Activated T-helper 2 cell treated with anti-CD3 and anti-CD28 coated beads, Interferon-gamma antibody, Interleukin-2, Interleukin-4, amounts not matched to agents 10 μg/mL and 5 μg/mL and 100 μg/mL, durations not matched to agents 14 hours and 24 hours and 36 hours (primary cell): Measurements from ENCODE around the gene STRA6. TPM values are rescaled to one million over a fixed set of nuclear protein-coding genes. Genes with fewer than 3 reads are reported as not detected.
A peak's percentile ranks its signal among the peaks of the same experiment; 100 is the strongest.

Source experiments
- DNase-seq: peaks from one replicate; pipeline ENCODE4 v3.0.0; 2021; ENCODE audit warnings: low spot score
- H3K27ac Mint-ChIP-seq: one replicate; pipeline ENCODE4 v1.8.0; 2021; ENCODE audit warnings: mixed read lengths
- H3K27me3 Mint-ChIP-seq: one replicate; pipeline ENCODE4 v1.8.0; 2021; ENCODE audit warnings: low read depth, mixed read lengths
- H3K36me3 Mint-ChIP-seq: one replicate; pipeline ENCODE4 v1.8.0; 2021; ENCODE audit warnings: low read depth, mixed read lengths
- H3K4me1 Mint-ChIP-seq: one replicate; pipeline ENCODE4 v1.8.0; 2021; ENCODE audit warnings: low read depth, mixed read lengths
- H3K4me3 Mint-ChIP-seq: one replicate; pipeline ENCODE4 v1.8.0; 2021; ENCODE audit warnings: low read depth, mild to moderate bottlenecking, moderate library complexity, mixed read lengths
- H3K9me3 Mint-ChIP-seq: one replicate; pipeline ENCODE4 v1.8.0; 2021; ENCODE audit warnings: mixed read lengths
- intact Hi-C: fragments of 100-400 bp; cut with micrococcal nuclease; formaldehyde crosslinking; loops from one replicate; pipeline ENCODE4 v1.15.1; 2023
- total RNA-seq: library from RNA; stranded (reverse); gene quantifications from 2 replicates; pipeline ENCODE4 v1.2.3, GENCODE V29; 2022

Gene STRA6, protein sequence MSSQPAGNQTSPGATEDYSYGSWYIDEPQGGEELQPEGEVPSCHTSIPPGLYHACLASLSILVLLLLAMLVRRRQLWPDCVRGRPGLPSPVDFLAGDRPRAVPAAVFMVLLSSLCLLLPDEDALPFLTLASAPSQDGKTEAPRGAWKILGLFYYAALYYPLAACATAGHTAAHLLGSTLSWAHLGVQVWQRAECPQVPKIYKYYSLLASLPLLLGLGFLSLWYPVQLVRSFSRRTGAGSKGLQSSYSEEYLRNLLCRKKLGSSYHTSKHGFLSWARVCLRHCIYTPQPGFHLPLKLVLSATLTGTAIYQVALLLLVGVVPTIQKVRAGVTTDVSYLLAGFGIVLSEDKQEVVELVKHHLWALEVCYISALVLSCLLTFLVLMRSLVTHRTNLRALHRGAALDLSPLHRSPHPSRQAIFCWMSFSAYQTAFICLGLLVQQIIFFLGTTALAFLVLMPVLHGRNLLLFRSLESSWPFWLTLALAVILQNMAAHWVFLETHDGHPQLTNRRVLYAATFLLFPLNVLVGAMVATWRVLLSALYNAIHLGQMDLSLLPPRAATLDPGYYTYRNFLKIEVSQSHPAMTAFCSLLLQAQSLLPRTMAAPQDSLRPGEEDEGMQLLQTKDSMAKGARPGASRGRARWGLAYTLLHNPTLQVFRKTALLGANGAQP
- not detected in 2 replicates for total RNA-seq

DNA sequence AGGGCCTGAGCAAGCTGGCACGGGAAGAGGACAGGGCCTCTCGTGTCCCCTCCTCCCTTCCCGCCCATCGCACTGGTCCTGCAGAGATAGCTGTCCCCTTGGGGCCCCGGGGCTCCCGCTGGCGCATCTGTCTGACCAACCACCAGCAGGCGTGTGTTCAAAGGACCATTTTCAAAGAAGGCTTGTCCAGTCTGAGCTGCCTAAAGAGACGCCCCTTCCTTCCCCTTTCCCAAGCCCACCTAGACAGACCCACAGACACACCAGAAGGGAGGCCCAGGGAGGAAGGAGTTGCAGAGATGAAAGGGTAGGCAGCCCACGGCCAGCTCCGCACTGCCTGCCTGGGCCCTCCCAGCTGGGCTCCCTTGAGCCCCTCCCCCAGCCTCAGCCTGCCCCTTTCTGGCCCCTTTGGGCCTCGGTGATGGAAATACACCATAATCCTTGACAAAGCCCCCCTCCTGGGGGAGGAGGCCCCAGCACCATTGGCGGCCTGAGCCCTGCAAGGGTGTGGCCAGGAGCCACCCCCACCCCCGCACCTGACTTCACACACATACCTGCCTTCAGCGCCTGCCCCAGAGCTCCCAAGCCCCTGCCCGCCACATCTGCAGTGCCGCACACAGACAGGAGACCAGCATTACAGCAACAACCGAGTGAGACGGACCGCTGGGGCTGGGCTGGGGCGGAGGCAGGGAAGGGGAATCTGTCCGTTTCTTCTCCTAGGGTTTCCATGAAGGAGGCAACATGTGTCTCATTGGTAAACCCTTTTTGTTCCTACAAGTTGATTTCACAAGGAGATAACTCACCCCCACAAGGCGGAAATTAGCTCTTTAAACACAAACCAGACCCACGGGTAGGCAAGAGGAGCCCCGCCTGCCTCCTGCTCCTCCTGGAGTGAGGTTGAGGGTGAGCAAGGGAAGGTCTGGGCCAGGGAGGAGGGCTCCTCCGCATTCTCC is at the start of gene STRA6:
Gene STRA6, minus strand, starts transcription at position 336 of the 950 bp plus-strand sequence. CDS start 520 bp downstream, outside the sequence.
- H3K9me3 Mint-ChIP-seq, result no peaks in the 10 kb centered on the region
- H3K4me1 Mint-ChIP-seq, result no peaks in the 10 kb centered on the region
- H3K36me3 Mint-ChIP-seq, result no peaks in the 10 kb centered on the region
- H3K4me3 Mint-ChIP-seq, result no peak within 1 kb of the TSS
- intact Hi-C loops, result no loop called here
- DNase-seq, result no peak
- H3K27ac Mint-ChIP-seq, result no peak within 1 kb of the TSS
- H3K27me3 Mint-ChIP-seq, result peaks cover 12% of the 10 kb centered on the region

DNA sequence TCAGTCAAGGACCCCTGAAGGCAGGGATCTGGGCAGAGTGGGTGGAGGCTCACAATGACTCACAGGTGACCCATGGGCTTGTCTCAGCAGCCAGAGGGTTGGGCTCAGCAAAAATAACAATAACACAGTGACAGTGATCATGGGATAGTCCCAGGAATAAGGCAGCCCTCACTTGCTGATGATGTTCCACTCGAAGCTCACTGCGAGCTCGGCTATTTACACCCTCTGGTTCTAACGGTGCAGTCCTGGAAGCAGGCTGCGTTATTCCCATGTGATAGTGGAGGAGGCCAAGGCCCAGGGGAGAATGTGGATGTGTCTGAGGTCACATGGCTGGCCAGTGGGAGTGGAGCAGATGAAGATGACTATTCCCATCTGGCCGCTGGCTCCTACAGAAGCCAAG is 49.7 kb upstream of the STRA6 start:
- H3K4me3 Mint-ChIP-seq, result no peak overlapping the region
- intact Hi-C loops, result no loop called here
- H3K9me3 Mint-ChIP-seq, result no peaks in the 10 kb centered on the region
- no peak for DNase-seq
- H3K27me3 Mint-ChIP-seq, result peaks cover 4% of the 10 kb centered on the region
- no peaks in the 10 kb centered on the region for H3K4me1 Mint-ChIP-seq
- H3K27ac Mint-ChIP-seq, result no peak overlapping the region
- H3K36me3 Mint-ChIP-seq, result no peaks in the 10 kb centered on the region

DNA sequence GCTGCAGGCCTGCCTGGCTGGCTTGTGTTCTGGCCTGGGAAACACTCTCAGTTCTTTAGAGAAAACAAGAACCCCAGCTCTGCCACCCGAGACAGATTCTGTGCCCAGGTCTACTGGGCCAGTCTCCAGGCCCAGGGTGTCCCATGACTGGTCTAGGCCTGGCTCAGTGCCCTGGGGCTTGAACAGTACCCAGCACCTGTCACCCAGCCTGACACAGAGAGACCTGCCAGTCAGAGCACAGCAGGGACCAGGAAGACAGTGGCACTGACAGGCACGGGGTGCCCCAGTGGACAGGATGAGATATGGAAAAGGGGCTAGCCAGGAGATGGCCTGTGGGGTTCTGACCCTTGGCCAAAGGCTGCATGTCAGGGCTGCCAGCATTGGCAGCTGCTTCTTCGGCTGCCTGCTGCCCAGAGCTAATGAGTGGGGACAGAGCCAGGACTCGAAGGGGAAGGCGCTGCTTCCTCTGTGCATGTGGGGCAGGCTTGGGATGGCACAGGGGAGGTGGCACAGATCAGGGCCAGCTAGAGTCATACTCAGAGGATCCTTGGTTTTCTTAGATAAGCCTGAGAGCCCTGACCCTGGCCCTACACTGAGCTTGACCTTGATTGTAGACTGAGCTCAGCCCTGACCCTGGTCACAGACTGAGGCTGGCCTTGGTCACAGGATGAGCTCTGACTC is 48.7 kb upstream of the STRA6 start:
- Mint-ChIP-seq H3K27ac (no peak overlapping the region), H3K27me3 (peaks cover 6% of the 10 kb centered on the region), H3K9me3 (no peaks in the 10 kb centered on the region), H3K36me3 (no peaks in the 10 kb centered on the region), H3K4me1 (no peaks in the 10 kb centered on the region), H3K4me3 (no peak overlapping the region)
- intact Hi-C loops, result no loop called here
- DNase-seq, result no peak

DNA sequence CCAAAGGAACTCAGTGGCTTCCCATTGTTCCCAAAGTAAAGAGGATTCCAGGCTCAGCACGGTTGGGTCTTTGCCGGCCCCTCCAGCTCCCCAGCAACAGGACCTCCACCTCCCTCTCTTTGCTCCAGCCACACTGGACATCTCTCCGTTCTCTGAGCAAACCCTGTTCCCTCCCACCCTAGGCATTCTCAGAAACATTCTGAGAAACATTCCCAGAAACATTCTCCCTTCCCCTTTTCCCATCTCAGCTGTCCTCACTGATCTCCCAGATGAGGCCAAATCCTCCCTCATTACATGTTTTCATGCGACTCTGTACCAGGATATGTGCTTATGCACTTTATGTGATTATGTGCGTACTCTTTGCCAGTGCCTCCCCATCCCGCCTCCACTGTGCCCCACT is 47.7 kb upstream of the STRA6 start:
- no peak overlapping the region for H3K4me3 Mint-ChIP-seq
- no peak overlapping the region for H3K27ac Mint-ChIP-seq
- H3K36me3 Mint-ChIP-seq, result no peaks in the 10 kb centered on the region
- peaks cover 13% of the 10 kb centered on the region for H3K27me3 Mint-ChIP-seq
- H3K4me1 Mint-ChIP-seq, result no peaks in the 10 kb centered on the region
- H3K9me3 Mint-ChIP-seq, result no peaks in the 10 kb centered on the region
- no peak for DNase-seq
- intact Hi-C loops, result no loop called here

DNA sequence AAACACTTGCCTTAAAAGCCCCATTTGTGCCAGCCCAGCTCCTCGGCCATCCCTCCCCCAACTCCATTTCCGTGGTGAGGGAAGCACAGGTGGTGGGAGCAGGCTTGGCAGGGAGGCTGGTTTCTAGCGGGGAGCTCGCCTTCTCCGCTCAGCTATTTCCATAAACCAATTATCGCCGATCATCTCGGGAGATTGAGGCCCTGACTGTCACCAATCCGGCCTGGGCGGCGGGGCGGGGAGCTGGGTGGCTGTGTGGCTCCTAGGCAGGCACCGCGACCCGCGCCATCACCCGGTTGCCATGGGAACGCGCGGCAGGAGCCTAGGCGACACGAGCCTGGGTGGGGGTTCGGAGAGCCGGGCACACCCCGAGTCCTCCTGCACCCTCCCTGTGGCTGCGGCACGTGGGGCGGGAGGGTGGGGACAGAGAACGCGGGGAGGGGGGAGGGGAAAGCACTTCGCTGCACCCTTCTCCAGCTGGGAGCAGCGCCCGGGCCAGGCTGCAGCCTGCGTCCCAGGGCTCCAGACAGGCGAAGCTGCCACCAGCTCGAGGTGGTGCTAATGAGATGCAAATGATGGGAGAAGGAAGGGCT is 42.9 kb upstream of the STRA6 start:
- no peak overlapping the region for H3K4me3 Mint-ChIP-seq
- intact Hi-C loops, result no loop called here
- no peaks in the 10 kb centered on the region for H3K36me3 Mint-ChIP-seq
- H3K27me3 Mint-ChIP-seq, result peaks cover 24% of the 10 kb centered on the region
- no peaks in the 10 kb centered on the region for H3K4me1 Mint-ChIP-seq
- H3K27ac Mint-ChIP-seq, result no peak overlapping the region
- no peaks in the 10 kb centered on the region for H3K9me3 Mint-ChIP-seq
- peak; percentile 13 for DNase-seq

DNA sequence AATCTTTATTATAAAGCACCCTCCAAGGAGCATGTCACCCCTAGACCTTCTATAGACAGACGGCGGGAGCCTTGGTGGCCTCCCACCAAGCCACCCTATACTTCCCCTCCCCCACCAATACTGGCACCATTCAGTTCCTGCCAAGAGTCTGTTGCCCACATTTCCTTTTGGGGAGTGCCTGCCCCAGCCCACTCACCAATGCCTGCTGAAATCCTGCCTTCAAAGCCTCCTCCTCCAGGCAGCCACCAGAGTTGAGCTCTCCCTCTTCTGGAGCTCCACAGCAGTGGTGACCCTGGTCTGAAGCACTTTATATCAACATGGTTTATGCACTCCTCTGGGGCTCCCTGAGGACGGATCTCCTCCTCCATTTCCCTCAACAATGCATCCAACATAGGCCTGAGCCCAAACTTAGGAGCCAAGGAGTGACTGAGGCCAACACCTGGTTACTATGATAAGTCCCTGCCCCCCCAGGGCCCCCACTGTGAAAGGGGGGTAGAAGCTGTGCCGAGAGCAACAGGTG is 42.3 kb upstream of the STRA6 start:
- Mint-ChIP-seq H3K4me1 (no peaks in the 10 kb centered on the region), H3K36me3 (no peaks in the 10 kb centered on the region), H3K4me3 (no peak overlapping the region), H3K27me3 (peaks cover 21% of the 10 kb centered on the region), H3K9me3 (no peaks in the 10 kb centered on the region), H3K27ac (no peak overlapping the region)
- intact Hi-C loops, result no loop called here
- no peak for DNase-seq

DNA sequence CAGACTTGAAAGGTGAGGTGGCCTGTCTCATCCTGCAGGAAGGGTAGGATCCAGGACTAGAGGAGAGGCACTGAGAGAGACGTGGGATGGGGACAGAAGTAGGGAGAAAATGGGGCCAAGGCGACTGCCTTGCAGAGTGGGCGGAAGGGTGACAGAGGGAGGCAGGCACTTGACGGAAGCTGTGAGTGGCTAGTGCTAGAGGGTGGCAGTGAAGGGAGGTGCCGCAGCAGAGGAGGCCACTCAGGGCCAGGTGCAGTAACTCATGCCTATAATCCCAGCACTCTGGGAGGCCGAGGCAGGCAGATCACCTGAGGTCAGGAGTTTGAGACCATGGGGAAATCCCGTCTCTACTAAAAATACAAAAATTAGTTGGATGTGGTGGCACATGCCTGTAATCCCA is 40.8 kb upstream of the STRA6 start:
- Mint-ChIP-seq H3K4me3 (no peak overlapping the region), H3K36me3 (no peaks in the 10 kb centered on the region), H3K4me1 (no peaks in the 10 kb centered on the region), H3K27ac (no peak overlapping the region), H3K27me3 (peaks cover 20% of the 10 kb centered on the region), H3K9me3 (no peaks in the 10 kb centered on the region)
- no peak for DNase-seq
- intact Hi-C loops, result no loop called here

DNA sequence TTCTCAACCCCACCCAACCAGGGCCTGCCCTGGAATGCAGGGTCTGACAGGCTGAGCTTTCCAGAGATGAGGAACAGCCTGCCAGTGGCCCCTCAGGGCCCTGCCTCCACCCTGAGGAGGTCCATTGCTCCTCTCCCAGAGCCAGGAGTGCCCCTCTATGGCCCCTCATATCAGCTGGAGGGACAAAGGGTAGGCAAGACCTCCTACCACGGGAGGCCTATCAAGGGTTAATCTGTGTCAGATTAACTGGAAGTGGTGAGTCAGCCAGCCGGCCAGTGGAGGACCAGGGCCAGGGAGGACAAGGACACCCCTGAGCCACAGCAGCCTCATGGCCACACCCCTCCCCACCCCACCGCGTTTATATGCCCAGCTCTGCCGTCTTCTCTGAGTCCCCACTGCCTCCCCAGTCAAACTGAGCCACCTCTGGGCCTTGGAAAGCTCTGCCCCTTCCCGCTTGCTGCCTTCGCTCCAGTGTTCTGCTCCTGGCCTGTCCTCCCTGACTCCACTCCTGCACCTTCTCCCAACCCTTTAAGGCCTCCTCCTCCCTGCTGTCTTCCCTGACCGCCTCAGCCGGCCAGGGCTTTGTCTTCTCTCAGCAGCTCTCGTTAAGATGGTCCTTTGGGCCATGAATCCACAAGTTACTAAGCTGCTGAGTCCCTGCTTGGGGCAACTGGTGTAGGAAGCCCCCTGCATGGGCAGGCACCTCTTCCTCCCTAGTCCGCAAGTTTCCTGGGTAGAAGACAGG is 40.0 kb upstream of the STRA6 start:
- no peaks in the 10 kb centered on the region for H3K4me1 Mint-ChIP-seq
- H3K9me3 Mint-ChIP-seq, result no peaks in the 10 kb centered on the region
- H3K27me3 Mint-ChIP-seq, result peaks cover 20% of the 10 kb centered on the region
- DNase-seq, result no peak
- H3K4me3 Mint-ChIP-seq, result no peak overlapping the region
- H3K36me3 Mint-ChIP-seq, result no peaks in the 10 kb centered on the region
- no peak overlapping the region for H3K27ac Mint-ChIP-seq
- intact Hi-C loops, result no loop called here

DNA sequence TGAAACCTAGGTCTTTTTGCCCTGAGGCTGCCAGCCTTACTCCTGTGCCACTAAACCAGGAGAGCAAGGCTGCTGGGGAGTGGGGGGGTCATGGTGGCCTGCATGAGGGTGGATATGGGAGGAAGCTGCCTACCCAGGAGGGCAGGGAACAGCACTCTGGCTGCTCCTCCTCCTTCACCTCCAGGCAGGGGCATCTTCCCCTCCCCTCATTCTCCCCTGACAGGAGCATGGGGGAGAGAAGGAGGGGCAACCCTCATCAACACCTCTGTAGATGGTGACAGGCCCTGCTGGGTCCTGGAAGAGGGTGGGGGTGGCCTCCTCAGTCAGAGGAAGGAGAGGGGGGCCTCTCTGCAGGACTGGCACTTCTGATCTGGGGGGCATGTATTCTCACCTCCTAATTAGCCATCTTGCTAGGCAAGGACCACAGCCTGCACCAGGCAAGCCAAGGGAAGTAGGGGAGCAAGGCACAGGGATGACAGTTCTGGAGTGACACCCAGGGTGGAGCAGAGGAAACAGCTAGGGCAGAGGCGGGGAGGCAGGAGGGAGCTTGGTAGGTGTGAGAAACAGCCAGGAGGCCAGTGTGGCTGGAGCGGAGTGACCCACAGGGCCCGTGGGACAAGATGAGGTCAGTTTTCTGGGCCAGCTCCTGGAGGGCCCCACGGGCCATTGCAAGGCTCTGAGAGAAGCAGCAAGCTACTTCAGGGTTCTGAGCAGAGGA is 38.5 kb upstream of the STRA6 start:
- H3K27ac Mint-ChIP-seq, result no peak overlapping the region
- H3K4me1 Mint-ChIP-seq, result no peaks in the 10 kb centered on the region
- no peaks in the 10 kb centered on the region for H3K36me3 Mint-ChIP-seq
- no peak for DNase-seq
- H3K4me3 Mint-ChIP-seq, result no peak overlapping the region
- peaks cover 19% of the 10 kb centered on the region for H3K27me3 Mint-ChIP-seq
- intact Hi-C loops, result no loop called here
- H3K9me3 Mint-ChIP-seq, result no peaks in the 10 kb centered on the region

DNA sequence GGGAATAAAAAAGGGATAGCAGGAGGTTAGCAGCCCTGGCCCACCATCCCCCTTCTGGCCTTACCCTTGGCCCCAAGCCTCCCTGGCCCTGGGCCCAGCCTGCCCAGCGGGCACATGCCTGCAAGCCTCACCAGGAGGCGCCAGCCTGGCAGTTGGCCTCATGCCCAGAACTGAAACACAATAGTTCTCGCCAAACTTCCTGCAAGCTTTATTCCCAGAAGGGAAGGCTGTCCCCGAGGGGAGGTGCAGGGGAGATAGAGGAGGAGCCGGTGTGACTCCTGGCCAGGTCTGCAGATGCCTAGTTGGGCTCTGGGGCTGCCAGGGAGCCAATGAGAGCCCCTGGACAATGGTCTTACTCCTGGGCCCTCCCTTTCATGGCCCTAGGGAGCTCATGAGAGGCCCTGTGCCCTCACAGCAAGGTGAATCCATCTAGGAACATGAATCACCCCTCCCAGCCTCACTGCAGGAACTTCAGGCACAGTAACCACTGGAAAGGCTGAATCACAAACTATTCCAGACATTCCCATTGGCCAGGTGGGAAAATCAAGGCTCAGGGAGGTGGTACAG is 37.5 kb upstream of the STRA6 start:
- Mint-ChIP-seq H3K4me3 (no peak overlapping the region), H3K27me3 (peaks cover 12% of the 10 kb centered on the region)
- intact Hi-C loops, result no loop called here

More for the DNA sequence above, 37.5 kb upstream of the STRA6 start:
- no peaks in the 10 kb centered on the region for H3K36me3 Mint-ChIP-seq
- no peak for DNase-seq
- H3K27ac Mint-ChIP-seq, result no peak overlapping the region
- H3K4me1 Mint-ChIP-seq, result no peaks in the 10 kb centered on the region
- H3K9me3 Mint-ChIP-seq, result no peaks in the 10 kb centered on the region
